ENCODE results near the gene KCNQ1OT1.

KCNQ1OT1 gene

GRCh38 chr11:2573240-2574042 is 126.4 kb downstream of the KCNQ1OT1 start:
- Histone ChIP-seq H3K4me3 (ENCODE audit: low read depth in 1 of 5, low read length in 5 of 5) (no peak overlapping the region), H3K4me1 (ENCODE audit: control insufficient read depth in 5 of 5, insufficient read depth in 5 of 5, low read length in 5 of 5) (no peaks in the 10 kb centered on the region), H3K36me3 (ENCODE audit: control insufficient read depth in 5 of 5, insufficient read depth in 5 of 5, low read length in 5 of 5) (peaks cover 0 to 4% (median 0%) of the 10 kb centered on the region in 5 donors), H3K9ac (ENCODE audit: low read length in 5 of 5) (no peak overlapping the region), H3K27me3 (ENCODE audit: control insufficient read depth in 5 of 5, insufficient read depth in 4 of 5, low read length in 5 of 5) (no peaks in the 10 kb centered on the region), H3K27ac (ENCODE audit: low read depth, low read length) (no peak overlapping the region), H3K9me3 (ENCODE audit: control insufficient read depth in 5 of 5, low read length in 5 of 5) (peaks cover 0 to 2% (median 0%) of the 10 kb centered on the region in 5 donors)

DNA sequence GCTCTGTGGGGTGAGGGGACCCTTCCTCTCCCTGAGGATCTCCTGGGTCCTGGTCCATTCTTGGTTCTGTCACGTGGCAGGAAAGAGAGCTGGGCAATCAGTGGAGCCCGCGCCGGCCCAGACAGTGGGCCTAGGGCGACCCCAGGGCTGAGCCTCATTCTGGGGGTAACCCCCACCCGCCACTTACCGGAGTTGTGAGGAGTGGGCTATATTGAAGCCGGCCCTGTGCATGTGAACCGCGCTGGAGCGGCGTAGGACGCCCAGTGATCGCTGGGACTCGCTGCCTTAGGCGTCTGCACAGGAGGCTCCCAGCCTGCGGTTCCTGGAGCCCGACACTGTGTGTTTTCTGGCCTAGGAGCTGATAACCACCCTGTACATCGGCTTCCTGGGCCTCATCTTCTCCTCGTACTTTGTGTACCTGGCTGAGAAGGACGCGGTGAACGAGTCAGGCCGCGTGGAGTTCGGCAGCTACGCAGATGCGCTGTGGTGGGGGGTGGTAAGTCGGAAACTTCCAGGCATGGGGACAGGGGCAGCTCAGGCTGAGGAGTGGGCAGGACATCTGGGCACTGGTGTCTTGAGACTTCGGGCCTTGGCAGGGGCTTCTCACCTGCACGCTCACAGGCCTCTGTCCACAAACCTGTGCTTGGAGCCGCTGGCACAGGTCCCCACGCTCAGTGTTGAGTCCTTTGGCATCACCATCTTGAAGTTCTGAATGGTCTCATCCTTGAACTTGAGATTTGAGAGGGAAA is 127.1 kb downstream of the KCNQ1OT1 start:
- Histone ChIP-seq H3K27ac (ENCODE audit: low read depth, low read length) (no peak overlapping the region), H3K9me3 (ENCODE audit: control insufficient read depth in 5 of 5, low read length in 5 of 5) (peaks cover 0 to 2% (median 0%) of the 10 kb centered on the region in 5 donors), H3K36me3 (ENCODE audit: control insufficient read depth in 5 of 5, insufficient read depth in 5 of 5, low read length in 5 of 5) (peaks cover 0 to 4% (median 0%) of the 10 kb centered on the region in 5 donors), H3K27me3 (ENCODE audit: control insufficient read depth in 5 of 5, insufficient read depth in 4 of 5, low read length in 5 of 5) (no peaks in the 10 kb centered on the region), H3K4me1 (ENCODE audit: control insufficient read depth in 5 of 5, insufficient read depth in 5 of 5, low read length in 5 of 5) (no peaks in the 10 kb centered on the region), H3K9ac (ENCODE audit: low read length in 5 of 5) (no peak overlapping the region), H3K4me3 (ENCODE audit: low read depth in 1 of 5, low read length in 5 of 5) (no peak overlapping the region)

DNA sequence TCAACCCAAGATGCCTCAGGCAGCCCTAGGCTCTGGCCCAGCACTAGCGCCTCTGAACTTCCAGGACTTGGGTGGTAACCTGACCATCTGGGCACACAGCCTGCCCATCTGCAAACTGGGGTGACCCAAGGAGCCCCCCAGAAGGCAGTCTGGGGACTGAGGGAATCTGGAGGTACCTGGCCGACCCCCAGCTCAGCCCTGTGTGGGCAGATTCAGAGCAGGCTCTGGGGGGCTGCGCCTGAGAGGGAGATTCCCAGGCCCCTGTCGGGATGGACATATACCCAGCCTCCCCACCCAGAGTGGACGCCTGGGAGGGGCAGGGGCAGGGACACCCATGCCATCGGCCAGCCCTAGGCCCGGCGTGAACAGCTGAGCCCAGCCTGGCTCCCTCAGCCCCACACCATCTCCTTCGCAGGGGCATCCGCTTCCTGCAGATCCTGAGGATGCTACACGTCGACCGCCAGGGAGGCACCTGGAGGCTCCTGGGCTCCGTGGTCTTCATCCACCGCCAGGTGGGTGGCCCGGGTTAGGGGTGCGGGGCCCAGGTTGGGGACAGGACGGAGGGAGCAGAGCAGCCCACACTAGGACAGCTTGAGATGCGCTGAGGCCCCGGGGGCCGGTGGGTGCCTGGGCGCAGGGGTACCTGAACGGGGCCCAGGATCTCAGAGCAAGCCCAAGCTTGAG is 128.1 kb downstream of the KCNQ1OT1 start:
- no peak overlapping the region for H3K4me3 ChIP-seq (ENCODE audit: low read depth in 1 of 5, low read length in 5 of 5)
- no peak overlapping the region for H3K27ac ChIP-seq (ENCODE audit: low read depth, low read length)
- H3K9me3 ChIP-seq (ENCODE audit: control insufficient read depth in 5 of 5, low read length in 5 of 5) = peaks cover 0 to 2% (median 0%) of the 10 kb centered on the region in 5 donors
- no peaks in the 10 kb centered on the region for H3K4me1 ChIP-seq (ENCODE audit: control insufficient read depth in 5 of 5, insufficient read depth in 5 of 5, low read length in 5 of 5)
- H3K9ac ChIP-seq (ENCODE audit: low read length in 5 of 5) = no peak overlapping the region
- H3K36me3 ChIP-seq (ENCODE audit: control insufficient read depth in 5 of 5, insufficient read depth in 5 of 5, low read length in 5 of 5) = peaks cover 0 to 3% (median 0%) of the 10 kb centered on the region in 5 donors
- H3K27me3 ChIP-seq (ENCODE audit: control insufficient read depth in 5 of 5, insufficient read depth in 4 of 5, low read length in 5 of 5) = no peaks in the 10 kb centered on the region

DNA sequence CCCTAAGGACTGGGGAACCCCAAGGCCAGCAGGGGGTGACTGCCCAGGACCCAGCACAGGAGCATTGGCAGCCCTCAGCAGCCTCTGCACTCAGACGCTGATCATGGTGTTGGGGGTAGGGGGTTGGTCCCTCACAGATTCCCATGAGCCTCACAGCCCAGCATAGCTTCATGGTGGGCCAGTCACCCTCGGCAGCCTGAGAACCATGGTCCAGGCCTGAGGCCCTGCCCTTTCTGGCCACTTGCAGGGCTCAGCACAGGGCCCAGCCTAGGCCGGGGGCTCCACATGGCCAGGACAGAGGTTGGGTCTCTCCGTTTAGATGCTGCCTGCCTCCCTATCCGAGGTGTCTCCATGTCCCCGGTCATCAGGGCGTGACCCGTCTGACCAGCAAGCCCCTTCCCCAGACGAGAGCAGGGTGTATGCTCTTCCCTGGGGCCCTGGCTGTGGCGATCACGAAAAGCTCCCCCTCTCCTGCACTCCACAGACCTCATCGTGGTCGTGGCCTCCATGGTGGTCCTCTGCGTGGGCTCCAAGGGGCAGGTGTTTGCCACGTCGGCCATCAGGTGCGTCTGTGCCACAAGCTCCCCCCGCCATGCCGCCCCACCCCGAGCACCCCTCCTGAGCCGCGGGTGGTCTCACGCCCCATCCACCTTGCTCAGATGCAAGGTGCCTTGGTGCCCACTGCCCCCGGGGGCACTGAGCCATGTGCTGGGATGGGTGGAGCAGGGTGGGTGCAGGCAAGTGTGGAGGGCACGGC is 128.8 kb downstream of the KCNQ1OT1 start:
- Histone ChIP-seq H3K27ac (ENCODE audit: low read depth, low read length) (no peak overlapping the region), H3K27me3 (ENCODE audit: control insufficient read depth in 5 of 5, insufficient read depth in 4 of 5, low read length in 5 of 5) (no peaks in the 10 kb centered on the region), H3K4me3 (ENCODE audit: low read depth in 1 of 5, low read length in 5 of 5) (no peak overlapping the region), H3K9me3 (ENCODE audit: control insufficient read depth in 5 of 5, low read length in 5 of 5) (peaks cover 0 to 2% (median 0%) of the 10 kb centered on the region in 5 donors), H3K36me3 (ENCODE audit: control insufficient read depth in 5 of 5, insufficient read depth in 5 of 5, low read length in 5 of 5) (peaks cover 0 to 2% (median 0%) of the 10 kb centered on the region in 5 donors), H3K4me1 (ENCODE audit: control insufficient read depth in 5 of 5, insufficient read depth in 5 of 5, low read length in 5 of 5) (no peaks in the 10 kb centered on the region), H3K9ac (ENCODE audit: low read length in 5 of 5) (no peak overlapping the region)

DNA sequence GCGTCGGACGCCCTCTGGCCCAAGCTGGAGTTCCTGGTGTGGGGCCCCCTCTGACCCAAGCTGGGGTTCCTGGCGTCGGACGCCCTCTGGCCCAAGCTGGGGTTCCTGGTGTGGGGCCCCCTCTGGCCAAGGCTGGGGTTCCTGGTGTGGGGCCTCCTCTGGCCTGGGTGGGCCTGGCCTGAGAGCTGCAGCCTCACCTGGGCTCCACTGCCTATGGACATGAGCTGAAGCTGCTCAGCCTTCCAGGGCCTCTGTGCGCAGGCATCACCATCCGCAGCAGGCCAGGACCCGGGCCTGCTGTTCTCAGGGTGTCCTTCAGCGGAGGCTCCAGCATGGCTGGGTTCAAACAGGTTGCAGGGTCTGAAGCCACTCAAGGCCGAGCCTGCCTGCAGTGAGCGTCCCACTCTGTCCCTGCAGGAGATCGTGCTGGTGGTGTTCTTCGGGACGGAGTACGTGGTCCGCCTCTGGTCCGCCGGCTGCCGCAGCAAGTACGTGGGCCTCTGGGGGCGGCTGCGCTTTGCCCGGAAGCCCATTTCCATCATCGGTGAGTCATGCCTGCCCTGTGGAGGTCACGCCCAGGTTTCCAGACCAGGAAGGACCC is 129.5 kb downstream of the KCNQ1OT1 start:
- Histone ChIP-seq H3K9me3 (ENCODE audit: control insufficient read depth in 5 of 5, low read length in 5 of 5) (peaks cover 0 to 2% (median 0%) of the 10 kb centered on the region in 5 donors), H3K4me3 (ENCODE audit: low read depth in 1 of 5, low read length in 5 of 5) (no peak overlapping the region), H3K27me3 (ENCODE audit: control insufficient read depth in 5 of 5, insufficient read depth in 4 of 5, low read length in 5 of 5) (no peaks in the 10 kb centered on the region), H3K36me3 (ENCODE audit: control insufficient read depth in 5 of 5, insufficient read depth in 5 of 5, low read length in 5 of 5) (peaks cover 0 to 2% (median 0%) of the 10 kb centered on the region in 5 donors), H3K9ac (ENCODE audit: low read length in 5 of 5) (no peak overlapping the region), H3K4me1 (ENCODE audit: control insufficient read depth in 5 of 5, insufficient read depth in 5 of 5, low read length in 5 of 5) (no peaks in the 10 kb centered on the region), H3K27ac (ENCODE audit: low read depth, low read length) (no peak overlapping the region)

DNA sequence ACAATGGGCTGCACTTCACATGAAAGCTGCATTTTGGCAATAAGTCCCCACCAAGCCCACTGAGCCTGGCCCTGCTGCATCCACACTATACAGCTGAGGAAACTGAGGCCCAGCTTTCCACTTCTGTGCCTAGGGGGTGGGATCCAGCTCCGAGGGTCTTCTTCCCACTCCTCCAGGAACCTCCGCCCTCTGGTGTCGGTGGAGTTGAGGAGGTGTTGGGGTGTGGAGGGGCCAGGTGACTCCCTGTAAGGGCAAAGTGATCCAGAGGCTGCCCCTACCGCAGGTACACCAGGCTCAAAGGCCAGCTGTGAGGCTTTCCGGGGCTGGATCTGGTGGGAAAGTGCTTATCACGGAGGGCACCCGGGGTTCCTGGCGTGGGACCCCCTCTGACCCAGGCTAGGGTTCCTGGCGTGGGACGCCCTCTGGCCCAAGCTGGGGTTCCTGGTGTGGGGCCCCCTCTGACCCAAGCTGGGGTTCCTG is 130.0 kb downstream of the KCNQ1OT1 start:
- Histone ChIP-seq H3K4me3 (ENCODE audit: low read depth in 1 of 5, low read length in 5 of 5) (no peak overlapping the region), H3K27me3 (ENCODE audit: control insufficient read depth in 5 of 5, insufficient read depth in 4 of 5, low read length in 5 of 5) (no peaks in the 10 kb centered on the region), H3K9ac (ENCODE audit: low read length in 5 of 5) (no peak overlapping the region), H3K27ac (ENCODE audit: low read depth, low read length) (no peak overlapping the region), H3K4me1 (ENCODE audit: control insufficient read depth in 5 of 5, insufficient read depth in 5 of 5, low read length in 5 of 5) (no peaks in the 10 kb centered on the region), H3K9me3 (ENCODE audit: control insufficient read depth in 5 of 5, low read length in 5 of 5) (peaks cover 0 to 2% (median 0%) of the 10 kb centered on the region in 5 donors), H3K36me3 (ENCODE audit: control insufficient read depth in 5 of 5, insufficient read depth in 5 of 5, low read length in 5 of 5) (peaks cover 0 to 2% (median 0%) of the 10 kb centered on the region in 5 donors)

DNA sequence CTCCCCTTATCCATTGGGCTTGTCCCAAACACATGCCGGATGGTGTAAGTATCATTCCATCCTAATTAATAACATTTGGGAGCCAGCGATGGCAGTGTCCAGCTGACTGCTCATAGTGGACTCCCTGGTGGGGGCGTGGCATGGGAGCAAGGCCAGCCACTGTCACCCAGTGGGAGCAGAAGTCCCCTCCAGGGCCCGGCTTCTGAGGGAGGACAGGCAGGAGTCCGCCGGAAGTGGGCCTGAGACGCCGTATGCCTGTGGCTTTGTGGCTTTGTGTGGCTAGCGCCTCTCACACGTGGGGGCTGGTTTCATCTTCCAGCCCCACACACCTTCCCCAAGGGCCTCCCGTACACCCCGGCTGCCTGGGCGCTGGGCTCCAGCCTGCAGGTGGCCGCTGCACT is 130.5 kb downstream of the KCNQ1OT1 start:
- no peaks in the 10 kb centered on the region for H3K4me1 ChIP-seq (ENCODE audit: control insufficient read depth in 5 of 5, insufficient read depth in 5 of 5, low read length in 5 of 5)
- H3K27ac ChIP-seq (ENCODE audit: low read depth, low read length) = no peak overlapping the region
- H3K9ac ChIP-seq (ENCODE audit: low read length in 5 of 5) = no peak overlapping the region
- H3K9me3 ChIP-seq (ENCODE audit: control insufficient read depth in 5 of 5, low read length in 5 of 5) = peaks cover 0 to 2% (median 0%) of the 10 kb centered on the region in 5 donors
- no peaks in the 10 kb centered on the region for H3K27me3 ChIP-seq (ENCODE audit: control insufficient read depth in 5 of 5, insufficient read depth in 4 of 5, low read length in 5 of 5)
- peaks cover 0 to 2% (median 0%) of the 10 kb centered on the region in 5 donors for H3K36me3 ChIP-seq (ENCODE audit: control insufficient read depth in 5 of 5, insufficient read depth in 5 of 5, low read length in 5 of 5)
- no peak overlapping the region for H3K4me3 ChIP-seq (ENCODE audit: low read depth in 1 of 5, low read length in 5 of 5)

- Histone ChIP-seq H3K9ac (ENCODE audit: low read length in 5 of 5) (no peak overlapping the region), H3K27me3 (ENCODE audit: control insufficient read depth in 5 of 5, insufficient read depth in 4 of 5, low read length in 5 of 5) (no peaks in the 10 kb centered on the region), H3K27ac (ENCODE audit: low read depth, low read length) (no peak overlapping the region)
These were observed 132.6 kb downstream of the KCNQ1OT1 start for GRCh38 chr11:2567026-2567671.

More at GRCh38 chr11:2567026-2567671, 132.6 kb downstream of the KCNQ1OT1 start:
- no peaks in the 10 kb centered on the region for H3K36me3 ChIP-seq (ENCODE audit: control insufficient read depth in 5 of 5, insufficient read depth in 5 of 5, low read length in 5 of 5)
- H3K9me3 ChIP-seq (ENCODE audit: control insufficient read depth in 5 of 5, low read length in 5 of 5) = peaks cover 0 to 2% (median 0%) of the 10 kb centered on the region in 5 donors
- no peaks in the 10 kb centered on the region for H3K4me1 ChIP-seq (ENCODE audit: control insufficient read depth in 5 of 5, insufficient read depth in 5 of 5, low read length in 5 of 5)
- no peak overlapping the region for H3K4me3 ChIP-seq (ENCODE audit: low read depth in 1 of 5, low read length in 5 of 5)

All from subcutaneous abdominal adipose tissue (tissue), 5 donors.